DND-41 (cell line): ENCODE measurements around the gene LRP2BP.

Source experiments
- CTCF ChIP-seq: IDR thresholded peaks from 2 replicates; pipeline ENCODE4 v1.5.1; 2012; ENCODE audit warnings: borderline replicate concordance, low read length, moderate library complexity, mild to moderate bottlenecking; ENCODE audit not compliant: poor library complexity, severe bottlenecking; ENCODE audit errors: extremely low read depth
- EZH2 ChIP-seq: IDR thresholded peaks from 3 replicates; pipeline ENCODE4 v1.6.1; 2012; ENCODE audit warnings: borderline replicate concordance, low read depth, mild to moderate bottlenecking, moderate library complexity, low read length, inconsistent platforms; ENCODE audit not compliant: severe bottlenecking

GRCh38 chr4:185411849-185412248 is 16.1 kb upstream of the LRP2BP start:
- TF ChIP-seq CTCF (no peak), EZH2 (no peak)
